C4-2B (cell line): ENCODE data around the gene GPR150.

ENCODE experiments used
- CTCF ChIP-seq: fragments of 450-650 bp; conservative IDR thresholded peaks from 2 replicates; pipeline ENCODE4 v1.5.1; 2017; ENCODE audit warnings: mild to moderate bottlenecking
- ZFX ChIP-seq: fragments of 450-650 bp; IDR thresholded peaks from 2 replicates; pipeline ENCODE4 v1.6.1; 2017

- no peak for TF ChIP-seq CTCF
- TF ChIP-seq ZFX: no peak
These were observed 43.1 kb downstream of the GPR150 start for GRCh38 chr5:95662946-95663345.
